Stimulated activated CD8-positive, alpha-beta memory T cell treated with anti-CD3 and anti-CD28 coated beads, Interleukin-4, amount 100 ng/mL, for 1 hour (primary cell): ENCODE data around the gene IRX2.

Source experiments
- DNase-seq, 2 donors: peaks; one replicate each; pipeline ENCODE4 v3.0.0-alpha.2; 2020; ENCODE audit warnings: low read depth in 2 of 2, low spot score in 1 of 2

Gene IRX2

DNA sequence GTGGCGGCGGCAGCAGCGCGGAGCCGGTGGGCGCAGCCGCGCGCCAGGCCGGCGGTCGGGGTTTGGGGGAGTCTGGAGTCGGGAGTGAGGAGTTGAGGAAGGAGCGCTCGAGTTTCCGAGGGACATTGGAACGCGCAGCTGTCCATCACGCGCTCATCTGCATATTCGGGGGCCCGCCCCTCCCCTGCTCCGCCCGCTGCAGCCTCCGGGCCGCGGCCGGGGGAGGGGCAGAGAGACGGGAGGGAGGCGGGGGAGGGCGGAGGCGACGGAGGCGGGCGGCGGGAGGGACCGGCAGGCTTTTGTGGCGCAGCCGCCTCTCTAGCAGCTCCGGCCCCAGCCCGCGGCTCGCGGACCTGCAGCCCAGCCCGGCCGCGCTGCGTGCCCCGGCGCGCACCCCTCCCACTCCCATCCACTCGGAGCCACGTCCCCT is at the start of gene IRX2:
Gene IRX2 (minus strand): TSS at position 86 of the 430 bp plus-strand sequence. CDS start 264 bp downstream, outside the sequence.
- no peak for DNase-seq

DNA sequence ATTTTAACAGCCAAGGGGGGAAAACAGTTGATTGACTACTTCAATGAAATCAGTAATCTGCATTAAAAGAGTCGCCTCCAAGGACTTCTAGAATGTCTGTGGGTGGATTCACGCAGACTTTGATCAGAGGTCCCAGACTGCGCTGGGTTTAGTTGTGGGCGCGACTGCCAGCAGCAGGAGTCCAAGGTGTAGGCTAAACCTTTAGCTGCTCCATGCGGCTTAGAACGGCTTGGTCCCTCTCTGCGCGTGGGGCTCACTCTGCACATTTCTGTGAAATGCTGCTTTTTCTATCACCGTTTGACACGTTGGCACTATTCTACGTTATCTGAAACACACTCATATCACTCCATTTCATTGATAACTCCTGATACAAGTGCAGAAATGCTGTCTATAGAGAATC is 48.6 kb upstream of the IRX2 start:
- DNase-seq = no peak

DNA sequence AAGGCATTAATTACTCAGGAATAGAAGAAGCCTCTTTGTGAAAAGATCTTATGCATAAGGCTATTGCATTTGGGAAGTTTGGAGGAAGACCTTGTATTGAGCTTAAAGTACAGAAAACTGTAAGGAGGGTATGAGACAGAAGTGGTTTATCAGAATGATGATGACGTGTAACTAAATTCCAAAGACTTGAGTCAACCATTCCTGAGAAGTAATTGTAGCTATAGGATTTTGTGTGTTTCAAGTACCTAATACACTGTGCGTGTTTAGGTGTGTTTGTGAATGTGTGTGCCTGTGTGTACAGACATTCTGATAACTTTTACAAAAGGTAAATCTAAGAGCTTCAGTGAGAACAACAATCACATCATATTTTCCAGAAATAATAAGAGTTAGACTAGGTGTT is 46.5 kb upstream of the IRX2 start:
- DNase-seq = no peak

GRCh38 chr5:2797160-2797559 is 45.7 kb upstream of the IRX2 start:
- no peak for DNase-seq

DNA sequence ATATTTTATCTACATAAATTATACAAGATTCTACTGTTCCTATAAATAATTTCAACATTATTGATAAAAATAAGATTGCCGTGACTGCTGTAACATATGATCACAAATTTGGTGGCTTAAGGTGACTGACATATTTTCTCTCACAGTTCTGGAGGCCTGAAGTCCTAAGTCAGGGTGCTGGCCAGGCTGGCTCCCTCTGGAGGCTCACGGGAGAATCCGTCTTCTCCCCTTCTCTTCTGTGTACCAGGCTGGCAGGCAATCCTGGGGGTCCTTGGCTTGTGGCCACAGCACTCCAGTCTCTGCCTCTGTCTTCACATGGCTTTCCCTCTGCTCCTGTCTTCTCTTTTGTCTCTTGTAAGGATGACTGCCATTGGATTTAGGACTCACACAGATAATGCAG is 31.7 kb upstream of the IRX2 start:
- no peak for DNase-seq

- no peak for DNase-seq
These were observed 31.2 kb upstream of the IRX2 start for GRCh38 chr5:2782658-2783057.

GRCh38 chr5:2780421-2781171 is 29.1 kb upstream of the IRX2 start:
- DNase-seq = no peak

GRCh38 chr5:2779459-2779858 is 28.0 kb upstream of the IRX2 start:
- no peak for DNase-seq

- no peak for DNase-seq
These were observed 25.1 kb upstream of the IRX2 start for GRCh38 chr5:2776337-2777302.

- DNase-seq = no peak
These were observed 21.9 kb upstream of the IRX2 start for GRCh38 chr5:2773327-2773726.

DNA sequence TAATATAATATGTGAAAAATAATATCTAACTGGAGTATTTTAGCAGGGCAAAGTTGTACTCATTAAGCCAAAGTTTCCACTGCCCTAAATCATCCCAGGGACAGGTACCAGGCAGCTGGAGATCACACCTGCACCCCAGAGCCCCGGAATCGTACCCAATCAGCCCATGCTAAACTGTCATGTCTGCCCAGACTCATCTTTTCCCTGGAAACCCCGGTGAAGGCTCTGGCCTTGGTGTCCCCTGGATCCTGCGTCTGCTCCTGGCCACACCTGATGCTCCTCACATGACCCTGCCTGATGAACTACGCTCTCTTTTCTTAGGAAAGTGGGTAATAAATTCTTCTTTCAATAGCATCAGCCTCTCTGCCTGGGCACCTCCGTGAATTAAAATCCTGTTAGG is 15.6 kb upstream of the IRX2 start:
- no peak for DNase-seq

DNA sequence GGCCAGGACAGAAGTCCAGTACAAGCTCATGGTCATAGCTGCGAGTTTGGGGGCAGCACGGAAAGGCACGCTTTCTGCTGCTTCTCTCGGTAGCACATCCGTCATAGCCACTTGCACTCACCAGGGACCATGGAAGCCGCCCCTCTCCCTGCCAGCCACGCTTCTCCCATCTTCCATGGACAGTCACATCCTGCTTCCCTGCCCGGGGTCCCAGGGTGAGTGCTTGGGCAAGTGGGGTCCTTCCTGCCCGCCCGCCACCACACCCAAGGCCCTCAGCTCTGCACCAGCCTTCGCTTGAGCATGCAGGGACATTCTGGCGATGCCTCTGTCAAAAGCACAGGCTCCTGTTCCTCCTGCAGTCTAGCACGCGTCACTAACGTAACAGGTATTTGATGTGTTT is 13.1 kb upstream of the IRX2 start:
- DNase-seq = no peak

DNA sequence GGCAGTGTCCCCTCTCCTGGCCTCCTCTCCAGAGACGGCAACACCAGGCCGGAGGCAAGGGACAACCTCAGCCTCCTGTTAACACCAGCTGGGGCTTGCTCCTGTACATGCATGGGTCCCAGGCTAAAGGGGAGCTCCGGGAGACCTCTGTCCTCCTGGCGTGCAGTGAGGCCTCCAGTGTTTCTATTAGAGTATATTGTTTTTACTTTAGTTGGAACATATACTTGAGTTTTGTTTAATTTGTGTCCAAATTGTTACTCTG is 12.0 kb upstream of the IRX2 start:
- DNase-seq = no peak

GRCh38 chr5:2762744-2763532 is 11.5 kb upstream of the IRX2 start:
- DNase-seq = no peak

- DNase-seq = no peak
These were observed 10.5 kb upstream of the IRX2 start for GRCh38 chr5:2761921-2762488.

DNA sequence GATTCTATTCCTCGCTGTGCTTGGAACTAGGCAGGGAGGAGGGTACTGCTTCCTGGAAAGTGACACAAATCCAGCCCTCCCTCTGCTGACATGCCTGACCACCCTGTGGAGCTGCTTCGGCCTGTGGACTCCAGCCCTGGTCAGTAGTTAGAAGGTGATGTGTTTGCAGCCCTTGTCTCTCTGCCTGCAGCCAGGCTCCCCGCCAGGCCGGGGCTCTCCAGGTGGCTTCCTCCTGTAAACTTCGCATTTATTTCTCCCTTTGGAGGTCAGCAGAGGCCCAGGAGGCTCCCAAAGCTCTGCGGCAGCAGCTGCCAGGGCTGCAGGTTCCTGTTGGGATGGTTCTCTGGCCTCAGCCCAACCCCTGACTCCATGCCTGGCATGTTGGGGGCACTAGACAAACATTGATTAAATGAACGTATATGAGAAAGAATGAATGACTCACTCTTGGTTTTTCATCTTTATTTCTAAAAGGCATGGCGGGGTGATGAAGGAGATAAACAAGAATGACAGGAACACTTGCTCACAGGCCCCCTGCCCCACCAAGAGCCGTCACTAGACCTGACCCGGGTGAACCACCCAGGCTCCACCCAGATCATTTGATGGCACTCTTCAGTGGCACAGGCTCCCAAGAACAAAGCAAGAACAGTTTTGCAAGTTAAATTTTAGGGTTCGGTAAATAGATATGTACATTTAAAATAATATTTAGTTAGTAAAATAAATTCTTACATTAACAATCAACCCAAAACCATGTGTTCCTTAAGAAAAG is 8.4 kb upstream of the IRX2 start:
- DNase-seq = no peak

- DNase-seq = no peak
These were observed 7.6 kb upstream of the IRX2 start for GRCh38 chr5:2759091-2759490.

DNA sequence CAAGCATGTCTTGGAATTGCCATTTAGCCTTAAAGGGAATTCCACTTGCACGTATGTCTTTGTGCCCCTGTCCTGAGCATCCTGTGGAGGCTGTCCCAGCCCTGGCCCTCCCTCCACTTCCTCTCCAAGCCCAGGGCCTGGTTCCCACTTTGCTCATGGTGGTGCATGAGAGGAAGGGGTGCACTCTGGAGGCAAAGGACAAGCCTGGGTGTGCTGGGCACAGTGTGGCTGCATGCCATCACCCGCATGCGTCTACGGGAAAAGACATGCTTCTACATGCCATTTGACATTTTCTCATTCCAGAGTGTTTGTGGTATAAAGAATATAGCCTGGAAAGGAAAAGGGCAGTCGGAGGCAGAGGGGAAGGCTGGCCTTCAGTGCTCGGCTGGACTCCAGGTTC is 7.2 kb upstream of the IRX2 start:
- DNase-seq = no peak

- no peak for DNase-seq
These were observed 6.3 kb upstream of the IRX2 start for GRCh38 chr5:2757563-2758351.
